GM12878 (cell line): ENCODE data around the gene BCORL1. TPM values are rescaled to one million over a fixed set of nuclear protein-coding genes. Genes with fewer than 3 reads are reported as not detected.

Experiments
- ATAC-seq: fragments of 200-7000 bp; cut with Tn5 transposase; 3 replicates; pipeline ENCODE4 v1.9.1; 2020; ENCODE audit warnings: mild to moderate bottlenecking, moderate library complexity
- BruUV-seq: library from RNA; stranded (reverse); fragments of 400-500 nt; replicated peaks from 2 replicates; lab custom pipeline; 2021; lab: Mats Ljungman, UMichigan
- CTCF ChIA-PET: fragments of 300-600 bp; sonication (Branson Sonifier 250); formaldehyde crosslinking; extraction: SDS; loops from one replicate; lab custom pipeline; 2021; ENCODE audit warnings: inconsistent platforms; lab: Yijun Ruan, JAX
- POLR2A ChIA-PET: fragments of 350-600 bp; formaldehyde crosslinking; extraction: SDS; loops from one replicate; lab custom pipeline; 2021; ENCODE audit warnings: inconsistent platforms; lab: Charles Lee
- RAD21 ChIA-PET: fragments of 300-600 bp; sonication (Branson Sonifier 250); formaldehyde crosslinking; loops from one replicate; lab custom pipeline; 2023; ENCODE audit warnings: antibody characterized with exemption; ENCODE audit not compliant: unreplicated experiment; lab: Charles Lee
- SMC1A ChIA-PET: fragments of 300-600 bp; sonication (Branson Sonifier 250); formaldehyde crosslinking; loops from one replicate; lab custom pipeline; 2023; ENCODE audit not compliant: unreplicated experiment, uncharacterized antibody; lab: Charles Lee
- DNase-seq: peaks from one replicate; pipeline ENCODE4 v3.0.0-alpha.2; 2011; ENCODE audit warnings: low read depth, low spot score
- FAIRE-seq: peaks from 3 replicates; lab custom pipeline; 2011; peaks lifted over from hg19 to GRCh38; lab: Jason Lieb, UNC
- H2AFZ ChIP-seq: 2 replicates; pipeline ENCODE4 v1.6.0; 2011; ENCODE audit warnings: low read depth, low read length, control low read depth; ENCODE audit not compliant: control insufficient read depth
- H3K27ac ChIP-seq: 2 replicates; pipeline ENCODE4 v1.5.1; 2011; ENCODE audit warnings: control low read depth; ENCODE audit not compliant: control insufficient read depth, insufficient read depth
- H3K27me3 ChIP-seq, 2 experiments: replicated peaks in 1 of 2; 2 replicates each; pipeline versions ENCODE4 v1.6.0 to v1.6.1; 2011; ENCODE audit warnings: low read length in 1 of 2; ENCODE audit not compliant: control insufficient read depth in 2 of 2, insufficient read depth in 2 of 2
- H3K36me3 ChIP-seq, 2 experiments: 2 replicates each; pipeline ENCODE4 v1.5.1; 2011; ENCODE audit warnings: low read length in 1 of 2; ENCODE audit not compliant: control insufficient read depth in 2 of 2, insufficient read depth in 2 of 2
- H3K4me1 ChIP-seq: 2 replicates; pipeline ENCODE4 v1.6.1; 2011; ENCODE audit warnings: mild to moderate bottlenecking, low read length, moderate library complexity, mixed read lengths; ENCODE audit not compliant: control insufficient read depth, insufficient read depth
- H3K4me2 ChIP-seq: 2 replicates; pipeline ENCODE4 v1.6.0; 2011; ENCODE audit warnings: control low read depth; ENCODE audit not compliant: control insufficient read depth, insufficient read depth
- H3K4me3 ChIP-seq: fragments of 200-600 bp; sonication (generic); 2 replicates; pipeline ENCODE4 v1.5.1; 2016
- H3K79me2 ChIP-seq: 2 replicates; pipeline ENCODE4 v1.6.0; 2011; ENCODE audit warnings: low read length; ENCODE audit not compliant: control insufficient read depth, insufficient read depth
- H3K9ac ChIP-seq: 2 replicates; pipeline ENCODE4 v1.8.0; 2011; ENCODE audit warnings: low read length, control low read depth, mixed read lengths; ENCODE audit not compliant: control insufficient read depth, insufficient read depth
- H3K9me3 ChIP-seq: replicated peaks from 3 replicates; pipeline ENCODE4 v1.5.1; 2011; ENCODE audit warnings: mild to moderate bottlenecking, low read length; ENCODE audit not compliant: control insufficient read depth, insufficient read depth
- H4K20me1 ChIP-seq: 2 replicates; pipeline ENCODE4 v1.6.0; 2011; ENCODE audit not compliant: control insufficient read depth, insufficient read depth
- CEBPB ChIP-seq, 2 experiments: fragments of 150-350 bp in 1 of 2; IDR thresholded peaks; 2 replicates each; pipeline ENCODE4 v1.6.1; 2012 to 2014; ENCODE audit warnings: low read depth in 2 of 2, low read length in 2 of 2, borderline replicate concordance in 1 of 2, inconsistent platforms in 1 of 2
- ETV6 ChIP-seq, 2 experiments: fragments of 450-650 bp in 1 of 2; IDR thresholded peaks in 1 of 2; conservative IDR thresholded peaks in 1 of 2; 2 replicates each; pipeline ENCODE4 v1.6.1; 2014; ENCODE audit warnings: antibody characterized with exemption in 1 of 2, borderline replicate concordance in 1 of 2, low read depth in 1 of 2, mild to moderate bottlenecking in 1 of 2, moderate library complexity in 1 of 2
- EZH2 ChIP-seq: IDR thresholded peaks from 2 replicates; pipeline ENCODE4 v1.6.1; 2012; ENCODE audit warnings: low read depth, mild to moderate bottlenecking, control low read depth, inconsistent platforms, low read length, borderline replicate concordance; ENCODE audit not compliant: control insufficient read depth
- MTA2 ChIP-seq: fragments of 450-650 bp; IDR thresholded peaks from 2 replicates; pipeline ENCODE4 v1.6.1; 2016; ENCODE audit warnings: low read depth, mild to moderate bottlenecking, moderate library complexity
- RFX5 ChIP-seq: IDR thresholded peaks from 2 replicates; pipeline ENCODE4 v1.6.1; 2011; ENCODE audit warnings: low read depth, low read length, improper control_type of control experiment
- TAF1 ChIP-seq: IDR thresholded peaks from 2 replicates; pipeline ENCODE4 v1.6.1; 2011; ENCODE audit warnings: mild to moderate bottlenecking, low read depth, low read length, borderline replicate concordance
- WGBS: methylation state at CpG from one replicate; pipeline ENCODE4 v1.1.6; 2016; ENCODE audit warnings: low lambda C conversion rate; ENCODE audit not compliant: insufficient replicate concordance, insufficient coverage; ENCODE audit errors: missing lambda C conversion rate; 5-methylcytosine and 5-hydroxymethylcytosine counted together
- in situ Hi-C: fragments of 300-500 bp; cut with MboI; formaldehyde crosslinking; loops from 9 replicates; pipeline ENCODE4 v1.14.3; 2018; ENCODE audit warnings: mixed read lengths
- intact Hi-C: fragments of 100-400 bp; cut with micrococcal nuclease; formaldehyde crosslinking; loops from one replicate; pipeline ENCODE4 v1.14.2; 2022; ENCODE audit not compliant: unreplicated experiment
- polyA plus RNA-seq, 11 experiments: library from polyadenylated mRNA; depleted of rRNA in 4 of 11; unstranded in 6 of 11; stranded (reverse) in 5 of 11; fragments of >200 nt; fragmentation: Nextera tagmentation in 4 of 11; fragmentation: Illumina TruSeq in 1 of 11; extraction: Ambion mirVana in 4 of 11; extraction: Trizol in 1 of 11; gene quantifications; 1 replicate in 1 of 11; 2 replicates in 10 of 11; pipeline versions ENCODE4 v1.2.1 to v1.2.3, GENCODE V29; 2011 to 2016; ENCODE audit warnings: inconsistent platforms in 2 of 11, missing spikeins in 2 of 11, low read depth in 1 of 11
- total RNA-seq, 4 experiments: library from RNA; depleted of rRNA in 3 of 4; stranded (reverse); fragments of >200 nt in 3 of 4; fragmentation: Illumina TruSeq in 1 of 4; extraction: Trizol in 1 of 4; gene quantifications; 2 replicates each; pipeline versions ENCODE4 v1.2.1 to v1.2.3, GENCODE V29; 2013 to 2021

BCORL1 gene
- total and polyA plus RNA-seq, 10 of the 15 experiments (the other 5 are each of a cell fraction or from before 2014, with no cell fraction given): 0.16 to 7.2 (median 0.94) TPM

GRCh38 chrX:130055899-130056298, 73.5 kb downstream of the BCORL1 start:
- ATAC-seq: no peak
- H3K36me3 ChIP-seq: no peaks in the 10 kb centered on the region
- in situ Hi-C loops: loop anchor here (25.0 kb wide), 1 partner anchor 444 kb away; no protein-coding TSS in a partner anchor
- TF ChIP-seq TAF1: no peak
- H3K4me2 ChIP-seq: no peak overlapping the region
- DNase-seq: no peak
- no peaks in the 10 kb centered on the region for H3K27me3 ChIP-seq
- FAIRE-seq: no peak
- no peak overlapping the region for H3K9ac ChIP-seq
- H3K27ac ChIP-seq: no peak overlapping the region
- ChIA-PET POLR2A (interaction anchor here (0.6 kb wide), 1 partner anchor 89 kb away, joined by 4 read pairs; no protein-coding TSS in a partner anchor), SMC1A (no interaction called here), CTCF (interaction anchor here (2.4 kb wide), 1 partner anchor 130 kb away, joined by 7 read pairs; no protein-coding TSS in a partner anchor), RAD21 (no interaction called here)
- intact Hi-C loops: no loop called here
- H3K4me1 ChIP-seq: peaks cover 1% of the 10 kb centered on the region; the same call in 1 of the 2 replicates
- no TSS peak for BruUV-seq
- no peaks in the 10 kb centered on the region for H4K20me1 ChIP-seq
- H3K79me2 ChIP-seq: no peaks in the 10 kb centered on the region
- no peaks in the 10 kb centered on the region for H3K9me3 ChIP-seq
- H2AFZ ChIP-seq: no peak overlapping the region
- 54% methylated on average over 18 of the region's 18 CpGs for WGBS
- H3K4me3 ChIP-seq: no peak overlapping the region

- no TSS peak for BruUV-seq
- intact Hi-C loops: no loop called here
- Histone ChIP-seq H3K4me3 (no peak overlapping the region), H3K4me2 (no peak overlapping the region), H3K36me3 (no peaks in the 10 kb centered on the region), H3K9ac (no peak overlapping the region), H3K4me1 (peaks cover 3% of the 10 kb centered on the region; the same call in 1 of the 2 replicates), H3K27me3 (no peaks in the 10 kb centered on the region), H2AFZ (no peak overlapping the region), H3K9me3 (no peaks in the 10 kb centered on the region), H3K79me2 (no peaks in the 10 kb centered on the region), H4K20me1 (no peaks in the 10 kb centered on the region), H3K27ac (no peak overlapping the region)
- TF ChIP-seq ETV6 (conservative IDR thresholded peaks at IDR 0.05 in 1 of 2, IDR thresholded peaks at IDR 0.05 in 1 of 2; ENCODE audit: borderline replicate concordance in 1 of 2, low read depth in 1 of 2) (no peak), CEBPB (IDR thresholded peaks at IDR 0.05; ENCODE audit: borderline replicate concordance in 1 of 2, low read depth in 2 of 2, low read length in 2 of 2) (no peak), RFX5 (no peak), EZH2 (no peak), MTA2 (no peak)
- ChIA-PET CTCF (no interaction called here), RAD21 (no interaction called here), SMC1A (no interaction called here), POLR2A (no interaction called here)
- 83% methylated on average over 9 of the region's 9 CpGs for WGBS
- no peak for ATAC-seq
- in situ Hi-C loops: loop anchor here (25.0 kb wide), 1 partner anchor 445 kb away; no protein-coding TSS in a partner anchor
- no peak for FAIRE-seq
- no peak for DNase-seq
These were observed 74.8 kb downstream of the BCORL1 start for GRCh38 chrX:130057209-130057608.
